A549 (cell line): ENCODE measurements around the gene CGRRF1.

Experiments
- BHLHE40 ChIP-seq: IDR thresholded peaks from 2 replicates; pipeline ENCODE4 v1.6.1; 2012; ENCODE audit warnings: low read depth, low read length, inconsistent platforms
- CEBPB ChIP-seq, 2 experiments: fragments of >200 bp in 1 of 2; sonication (Bioruptor Twin) in 1 of 2; formaldehyde crosslinking in 1 of 2; IDR thresholded peaks; 2 replicates each; pipeline ENCODE4 v1.6.1; 2012 to 2016
- CTCF ChIP-seq: fragments of >200 bp; sonication (Bioruptor Twin); formaldehyde crosslinking; IDR thresholded peaks from 3 replicates; pipeline ENCODE4 v1.5.1; 2016
- EP300 ChIP-seq, 2 experiments: fragments of >200 bp; sonication (Bioruptor Twin); formaldehyde crosslinking; IDR thresholded peaks; 2 replicates in 1 of 2; 3 replicates in 1 of 2; pipeline ENCODE4 v1.6.1; 2016 to 2017
- FOSL2 ChIP-seq, 2 experiments: fragments of 450-650 bp in 1 of 2; fragments of >200 bp in 1 of 2; sonication (Bioruptor Twin) in 1 of 2; formaldehyde crosslinking; IDR thresholded peaks; 2 replicates each; pipeline versions ENCODE4 v1.5.0 to v1.6.1; 2016 to 2020; ENCODE audit warnings: mild to moderate bottlenecking in 1 of 2, moderate library complexity in 1 of 2
- RAD21 ChIP-seq, 2 experiments: fragments of >200 bp in 1 of 2; sonication (Bioruptor Twin) in 1 of 2; formaldehyde crosslinking in 1 of 2; IDR thresholded peaks in 1 of 2; conservative IDR thresholded peaks in 1 of 2; 2 replicates in 1 of 2; 3 replicates in 1 of 2; pipeline ENCODE4 v1.6.1; 2012 to 2018; ENCODE audit warnings: inconsistent platforms in 1 of 2
- RFX5 ChIP-seq: fragments of 450-650 bp; IDR thresholded peaks from 2 replicates; pipeline ENCODE4 v1.7.1; 2014; ENCODE audit warnings: antibody characterized with exemption, mild to moderate bottlenecking, moderate library complexity
- USF2 ChIP-seq: fragments of 450-650 bp; IDR thresholded peaks from 2 replicates; pipeline ENCODE4 v1.6.1; 2014; ENCODE audit warnings: antibody characterized with exemption

- TF ChIP-seq CTCF = no peak
- no peak for TF ChIP-seq RAD21 (conservative IDR thresholded peaks at IDR 0.05 in 1 of 2, IDR thresholded peaks at IDR 0.05 in 1 of 2)
- TF ChIP-seq CEBPB (IDR thresholded peaks at IDR 0.05) = no peak
- TF ChIP-seq USF2 = no peak
- TF ChIP-seq FOSL2 (IDR thresholded peaks at IDR 0.05) = no peak
- no peak for TF ChIP-seq FOSL2 (CRISPR knock-in tag; IDR thresholded peaks at IDR 0.05)
- TF ChIP-seq BHLHE40 = no peak
- no peak for TF ChIP-seq RFX5
- TF ChIP-seq EP300 (IDR thresholded peaks at IDR 0.05) = no peak
These were observed 28.3 kb downstream of the CGRRF1 start for GRCh38 chr14:54538055-54538454.
